Measurements from ENCODE around the gene GIMAP8.
A peak's percentile ranks its signal among the peaks of the same experiment; 100 is the strongest.

The GIMAP8 gene

GRCh38 chr7:150406312-150406566 is 44.2 kb upstream of the GIMAP8 start:
- Histone ChIP-seq H3K36me3 (ENCODE audit: insufficient read depth, low read length) (peaks cover 20% of the 10 kb centered on the region), H3K27me3 (ENCODE audit: insufficient read depth, low read length) (no peaks in the 10 kb centered on the region), H3K4me1 (ENCODE audit: insufficient read depth, low read length) (peaks cover 40% of the 10 kb centered on the region), H3K27ac (ENCODE audit: low read depth, low read length) (no peak overlapping the region), H3K4me3 (ENCODE audit: low read length) (peak overlapping the region; percentile 66), H3K9me3 (ENCODE audit: insufficient read depth, low read depth, low read length) (no peaks in the 10 kb centered on the region), H3K9ac (ENCODE audit: low read depth, low read length) (0 out of 2 replicates have a peak overlapping the region, but pooled peaks have one; percentile 81)
- WGBS = 12% methylated on average over 2 of the region's 2 CpGs

- H3K36me3 ChIP-seq (ENCODE audit: insufficient read depth, low read length) = peaks cover 23% of the 10 kb centered on the region
- 71% methylated on average over 9 of the region's 10 CpGs for WGBS
- H3K27me3 ChIP-seq (ENCODE audit: insufficient read depth, low read length) = no peaks in the 10 kb centered on the region
- no peak overlapping the region; the same call in 1 of the 2 replicates for H3K27ac ChIP-seq (ENCODE audit: low read depth, low read length)
- peak overlapping the region; percentile 66 for H3K4me3 ChIP-seq (ENCODE audit: low read length)
- H3K9me3 ChIP-seq (ENCODE audit: insufficient read depth, low read depth, low read length) = no peaks in the 10 kb centered on the region
- peaks cover 35% of the 10 kb centered on the region for H3K4me1 ChIP-seq (ENCODE audit: insufficient read depth, low read length)
- no peak overlapping the region for H3K9ac ChIP-seq (ENCODE audit: low read depth, low read length)
These were observed 43.6 kb upstream of the GIMAP8 start for GRCh38 chr7:150406567-150407421.

GRCh38 chr7:150407588-150408392 is 42.6 kb upstream of the GIMAP8 start:
- Histone ChIP-seq H3K4me1 (ENCODE audit: insufficient read depth, low read length) (peaks cover 29% of the 10 kb centered on the region), H3K36me3 (ENCODE audit: insufficient read depth, low read length) (peaks cover 23% of the 10 kb centered on the region), H3K27ac (ENCODE audit: low read depth, low read length) (no peak overlapping the region), H3K9me3 (ENCODE audit: insufficient read depth, low read depth, low read length) (no peaks in the 10 kb centered on the region), H3K4me3 (ENCODE audit: low read length) (no peak overlapping the region), H3K27me3 (ENCODE audit: insufficient read depth, low read length) (no peaks in the 10 kb centered on the region), H3K9ac (ENCODE audit: low read depth, low read length) (no peak overlapping the region)
- 94% methylated on average over 91 of the region's 91 CpGs for WGBS

GRCh38 chr7:150408393-150409299 is 41.8 kb upstream of the GIMAP8 start:
- Histone ChIP-seq H3K27me3 (ENCODE audit: insufficient read depth, low read length) (no peaks in the 10 kb centered on the region), H3K4me3 (ENCODE audit: low read length) (no peak overlapping the region), H3K9ac (ENCODE audit: low read depth, low read length) (no peak overlapping the region)

GRCh38 chr7:150409300-150410030 is 41.0 kb upstream of the GIMAP8 start:
- Histone ChIP-seq H3K9me3 (ENCODE audit: insufficient read depth, low read depth, low read length) (no peaks in the 10 kb centered on the region), H3K4me1 (ENCODE audit: insufficient read depth, low read length) (peaks cover 12% of the 10 kb centered on the region), H3K27ac (ENCODE audit: low read depth, low read length) (no peak overlapping the region), H3K4me3 (ENCODE audit: low read length) (no peak overlapping the region), H3K9ac (ENCODE audit: low read depth, low read length) (no peak overlapping the region), H3K27me3 (ENCODE audit: insufficient read depth, low read length) (no peaks in the 10 kb centered on the region), H3K36me3 (ENCODE audit: insufficient read depth, low read length) (peaks cover 23% of the 10 kb centered on the region)
- 93% methylated on average over 10 of the region's 10 CpGs for WGBS

More at GRCh38 chr7:150408393-150409299, 41.8 kb upstream of the GIMAP8 start:
- Histone ChIP-seq H3K9me3 (ENCODE audit: insufficient read depth, low read depth, low read length) (no peaks in the 10 kb centered on the region), H3K4me1 (ENCODE audit: insufficient read depth, low read length) (peaks cover 21% of the 10 kb centered on the region), H3K36me3 (ENCODE audit: insufficient read depth, low read length) (peaks cover 23% of the 10 kb centered on the region), H3K27ac (ENCODE audit: low read depth, low read length) (no peak overlapping the region)
- 95% methylated on average over 21 of the region's 22 CpGs for WGBS

GRCh38 chr7:150410131-150410530 is 40.3 kb upstream of the GIMAP8 start:
- H3K4me3 ChIP-seq (ENCODE audit: low read length) = no peak overlapping the region
- H3K9ac ChIP-seq (ENCODE audit: low read depth, low read length) = no peak overlapping the region
- 96% methylated on average over 7 of the region's 7 CpGs for WGBS
- peaks cover 23% of the 10 kb centered on the region for H3K36me3 ChIP-seq (ENCODE audit: insufficient read depth, low read length)
- no peaks in the 10 kb centered on the region for H3K27me3 ChIP-seq (ENCODE audit: insufficient read depth, low read length)
- H3K9me3 ChIP-seq (ENCODE audit: insufficient read depth, low read depth, low read length) = no peaks in the 10 kb centered on the region
- peaks cover 10% of the 10 kb centered on the region; the same call in 1 of the 2 replicates for H3K4me1 ChIP-seq (ENCODE audit: insufficient read depth, low read length)
- no peak overlapping the region for H3K27ac ChIP-seq (ENCODE audit: low read depth, low read length)

GRCh38 chr7:150410680-150411346 is 39.6 kb upstream of the GIMAP8 start:
- Histone ChIP-seq H3K4me3 (ENCODE audit: low read length) (no peak overlapping the region), H3K9me3 (ENCODE audit: insufficient read depth, low read depth, low read length) (no peaks in the 10 kb centered on the region), H3K27me3 (ENCODE audit: insufficient read depth, low read length) (no peaks in the 10 kb centered on the region), H3K36me3 (ENCODE audit: insufficient read depth, low read length) (peaks cover 23% of the 10 kb centered on the region), H3K4me1 (ENCODE audit: insufficient read depth, low read length) (peaks cover 10% of the 10 kb centered on the region; the same call in 1 of the 2 replicates), H3K27ac (ENCODE audit: low read depth, low read length) (no peak overlapping the region), H3K9ac (ENCODE audit: low read depth, low read length) (no peak overlapping the region)
- 94% methylated on average over 10 of the region's 10 CpGs for WGBS

- Histone ChIP-seq H3K27ac (ENCODE audit: low read depth, low read length) (no peak overlapping the region), H3K4me1 (ENCODE audit: insufficient read depth, low read length) (peaks cover 6% of the 10 kb centered on the region; the same call in 1 of the 2 replicates), H3K27me3 (ENCODE audit: insufficient read depth, low read length) (no peaks in the 10 kb centered on the region), H3K36me3 (ENCODE audit: insufficient read depth, low read length) (peaks cover 23% of the 10 kb centered on the region), H3K9ac (ENCODE audit: low read depth, low read length) (no peak overlapping the region), H3K4me3 (ENCODE audit: low read length) (no peak overlapping the region), H3K9me3 (ENCODE audit: insufficient read depth, low read depth, low read length) (no peaks in the 10 kb centered on the region)
- WGBS = 83% methylated on average over 11 of the region's 11 CpGs
These were observed 38.8 kb upstream of the GIMAP8 start for GRCh38 chr7:150411606-150412005.

GRCh38 chr7:150412016-150412415 is 38.4 kb upstream of the GIMAP8 start:
- Histone ChIP-seq H3K9ac (ENCODE audit: low read depth, low read length) (no peak overlapping the region), H3K36me3 (ENCODE audit: insufficient read depth, low read length) (peaks cover 23% of the 10 kb centered on the region), H3K27me3 (ENCODE audit: insufficient read depth, low read length) (no peaks in the 10 kb centered on the region), H3K9me3 (ENCODE audit: insufficient read depth, low read depth, low read length) (no peaks in the 10 kb centered on the region), H3K27ac (ENCODE audit: low read depth, low read length) (no peak overlapping the region), H3K4me1 (ENCODE audit: insufficient read depth, low read length) (peaks cover 3% of the 10 kb centered on the region; the same call in 1 of the 2 replicates), H3K4me3 (ENCODE audit: low read length) (no peak overlapping the region)
- WGBS = 95% methylated on average over 11 of the region's 11 CpGs

Measured in HUES64 (cell line).